Measurements from ENCODE around the gene DAZAP1.

Gene DAZAP1

DNA sequence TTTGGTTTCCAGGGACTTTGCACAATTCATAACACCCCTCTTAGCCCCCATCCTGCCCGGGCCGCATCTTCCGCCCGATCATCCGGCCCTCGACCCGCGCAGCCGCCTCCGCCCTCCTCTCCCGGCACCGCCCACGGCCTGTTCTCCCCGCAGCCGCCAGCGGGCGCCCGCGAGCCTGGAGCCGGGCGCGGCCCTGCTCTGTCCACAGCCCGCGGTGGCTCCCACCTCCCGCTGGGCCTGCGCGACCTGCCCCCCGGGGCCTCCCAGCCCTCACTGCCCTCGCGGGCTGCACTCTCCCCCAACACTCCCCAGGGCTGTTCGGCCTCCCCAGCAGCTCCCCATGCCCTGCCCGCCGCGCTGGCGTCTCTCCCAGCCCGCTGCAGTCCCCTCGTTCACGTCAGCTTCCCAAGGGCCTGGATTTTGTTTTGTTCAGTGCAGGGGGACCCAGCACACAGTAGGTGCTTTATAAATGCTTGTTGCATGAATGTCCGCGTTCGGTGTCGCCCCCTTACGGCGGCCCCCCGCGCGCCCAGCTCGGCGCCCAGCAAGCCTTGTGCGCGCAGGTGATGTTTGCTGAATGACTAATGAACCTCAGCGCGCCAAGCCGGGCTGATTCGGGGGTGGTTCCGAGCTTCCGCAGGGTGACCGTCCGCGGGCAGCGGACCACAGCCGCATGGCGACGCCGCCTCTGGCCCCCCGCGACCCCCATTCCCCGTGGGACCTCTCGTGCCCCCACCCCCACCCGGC, 38.0 kb downstream of the DAZAP1 start:
- peak; percentile 12 for DNase-seq

DNA sequence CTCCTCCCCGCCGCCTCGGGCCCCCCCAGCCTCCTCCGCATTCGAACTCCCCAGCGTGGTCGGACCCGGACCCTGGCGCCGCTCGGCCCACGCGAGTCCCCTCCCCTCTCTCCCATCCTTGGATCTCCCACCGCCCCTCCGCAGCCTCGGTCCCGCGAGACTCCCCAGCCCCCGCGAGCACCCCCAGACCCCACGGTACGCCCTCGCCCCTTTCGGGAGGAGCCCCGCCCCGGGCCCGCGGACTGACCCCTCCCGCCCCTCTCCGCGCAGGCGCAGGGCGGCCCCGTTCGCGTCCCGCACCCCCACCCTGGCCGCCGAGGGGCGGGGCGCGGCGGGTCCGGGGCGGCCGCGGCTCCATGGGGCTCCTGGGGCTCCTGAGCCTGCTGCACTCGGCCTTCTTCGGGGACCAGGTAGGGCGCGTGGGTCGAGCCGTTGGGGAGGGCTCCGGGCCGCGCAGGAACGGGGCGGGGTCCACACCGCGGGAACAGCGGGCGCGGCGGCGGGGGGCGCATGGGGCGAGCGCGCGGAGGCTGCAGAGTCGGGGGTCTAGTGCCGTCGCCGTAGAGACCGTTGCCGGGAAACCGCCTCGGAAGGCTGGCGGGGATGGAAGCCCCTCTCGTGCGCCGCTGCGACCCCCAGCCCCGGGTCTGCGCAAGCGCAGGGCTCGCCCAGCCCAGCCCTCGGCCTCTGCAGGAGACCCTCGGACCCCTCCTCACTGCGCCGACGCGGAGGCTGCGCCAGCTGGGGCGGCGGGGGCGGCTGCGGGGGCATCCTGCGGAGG, 38.7 kb downstream of the DAZAP1 start:
- peak; percentile 12 for DNase-seq

DNA sequence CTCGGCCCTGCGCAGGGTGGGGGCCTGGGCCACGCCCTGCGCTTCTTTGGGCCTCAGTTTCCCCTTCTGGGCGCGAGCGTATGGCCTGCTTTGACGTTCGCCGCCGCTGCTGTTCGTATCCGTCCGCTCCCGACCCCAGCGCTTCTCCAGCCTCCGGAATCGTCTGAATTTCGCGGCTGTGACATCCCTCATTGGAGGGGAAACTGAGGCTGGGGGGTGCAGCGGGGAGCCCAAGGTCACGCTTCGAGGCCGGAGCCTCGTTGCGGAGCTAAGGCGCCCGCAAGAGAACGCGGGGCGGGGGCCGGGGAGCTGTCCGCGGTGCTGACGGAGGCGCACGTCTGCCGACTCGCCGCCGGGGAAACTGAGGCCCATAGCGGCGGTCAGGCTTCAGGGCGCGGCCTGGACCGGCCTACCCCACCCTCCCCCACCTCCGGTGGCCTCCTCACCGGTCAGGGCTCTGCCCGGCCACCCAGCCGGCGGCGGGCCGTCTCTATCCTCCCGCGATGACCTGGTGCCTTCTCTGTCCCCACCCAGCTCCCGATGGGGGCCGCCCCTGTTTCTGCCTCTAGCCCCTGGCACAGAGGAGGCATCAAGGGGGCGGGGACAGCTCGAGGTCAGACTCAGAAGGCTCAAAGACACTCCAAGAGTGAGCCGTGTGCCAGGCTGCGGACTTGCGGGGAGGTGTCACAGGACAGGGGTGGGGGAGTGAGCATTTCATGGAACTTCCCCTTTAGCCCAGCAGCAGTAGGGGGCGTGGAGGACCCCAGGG, 39.5 kb downstream of the DAZAP1 start:
- no peak for DNase-seq

DNA sequence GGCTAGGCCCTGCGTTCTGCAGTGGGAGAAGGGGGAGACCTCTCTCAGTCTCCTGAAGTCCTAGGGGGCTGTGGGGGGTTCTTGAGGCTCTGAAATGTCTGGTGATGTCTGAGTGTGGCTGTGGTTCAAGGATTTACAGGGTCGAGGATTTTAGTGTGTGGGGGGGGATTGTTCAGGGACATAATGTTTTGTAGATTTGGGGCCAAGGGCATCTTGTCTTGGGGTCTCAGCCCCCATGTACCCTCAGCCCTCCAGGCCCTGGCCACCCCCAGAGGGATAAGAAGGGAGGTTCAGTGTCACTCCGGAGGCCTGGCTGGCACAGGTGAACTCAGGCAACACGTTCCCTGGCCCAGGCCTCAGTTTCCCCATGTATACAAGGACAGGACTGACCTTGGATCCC, 40.1 kb downstream of the DAZAP1 start:
- DNase-seq: no peak

DNA sequence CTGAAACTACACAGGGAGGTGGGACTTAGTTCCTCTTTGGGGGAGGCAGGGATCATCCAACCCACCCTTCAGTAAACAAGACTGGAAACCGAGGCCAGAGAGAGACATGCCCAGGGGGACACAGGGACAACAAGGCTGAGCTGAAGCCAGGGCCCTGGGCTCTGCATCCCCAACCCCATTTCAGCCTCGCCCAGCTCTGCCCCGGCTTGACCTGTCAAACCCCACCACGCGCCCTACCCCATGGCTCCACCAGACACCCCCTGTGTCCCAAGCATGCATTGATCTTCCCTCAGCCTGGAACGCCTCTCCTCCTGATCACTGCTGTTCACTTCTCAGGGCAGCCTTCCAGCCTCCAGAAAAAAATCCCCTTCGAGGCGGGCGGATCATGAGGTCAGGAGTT, 40.6 kb downstream of the DAZAP1 start:
- no peak for DNase-seq

DNA sequence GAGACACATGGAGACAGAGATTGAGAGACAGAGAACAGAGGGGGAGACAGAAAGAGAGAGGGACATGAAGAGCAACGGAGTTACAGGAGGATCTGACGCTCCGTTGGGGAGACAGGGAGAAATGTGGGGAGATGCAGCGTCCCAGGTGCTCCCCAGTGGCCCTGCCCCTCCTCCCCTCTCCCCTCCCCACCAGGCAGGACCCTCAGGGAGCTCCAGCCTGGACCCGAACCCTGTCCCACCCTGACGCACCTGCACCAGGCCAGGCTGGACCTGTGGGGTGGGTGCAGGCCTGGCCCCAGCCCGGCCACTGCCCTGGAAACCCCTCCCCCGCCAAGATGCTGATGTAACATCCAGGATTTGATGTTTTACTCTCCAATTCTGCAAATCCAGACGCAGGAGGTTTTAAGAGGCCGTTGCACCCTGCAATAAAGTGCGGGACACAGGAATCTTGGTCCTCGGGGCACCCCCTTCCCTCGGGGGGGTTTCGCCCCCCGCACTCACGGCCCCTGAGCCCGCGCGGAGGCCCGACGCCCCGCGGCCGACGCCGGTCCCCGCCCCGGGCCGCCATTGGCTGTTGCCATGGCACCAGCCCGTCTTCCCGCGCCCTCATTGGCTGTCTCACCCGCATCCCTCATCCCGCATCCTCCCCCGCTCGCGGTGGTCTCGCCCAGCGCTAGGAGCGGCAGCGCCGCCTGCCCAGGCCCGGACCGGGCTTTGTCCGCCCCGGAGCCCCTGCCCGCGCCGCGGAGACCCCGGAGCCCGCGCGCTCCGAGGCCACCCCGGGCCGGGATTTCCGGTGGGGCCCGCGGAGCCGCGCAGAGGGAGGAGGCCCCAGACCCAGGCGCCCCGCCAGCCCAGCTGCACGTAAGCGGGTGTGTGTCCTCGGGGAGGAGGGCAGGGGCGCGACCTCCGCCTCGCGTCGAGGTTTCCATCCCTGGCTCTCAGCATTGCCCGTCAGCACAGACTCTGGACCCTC, 42.4 kb downstream of the DAZAP1 start, which contains the start of gene APC2:
Gene APC2 (plus strand): TSS at position 655 of the 976 bp plus-strand sequence. CDS start 2,881 bp downstream, outside the sequence.
- peak; percentile 43 for DNase-seq

DNA sequence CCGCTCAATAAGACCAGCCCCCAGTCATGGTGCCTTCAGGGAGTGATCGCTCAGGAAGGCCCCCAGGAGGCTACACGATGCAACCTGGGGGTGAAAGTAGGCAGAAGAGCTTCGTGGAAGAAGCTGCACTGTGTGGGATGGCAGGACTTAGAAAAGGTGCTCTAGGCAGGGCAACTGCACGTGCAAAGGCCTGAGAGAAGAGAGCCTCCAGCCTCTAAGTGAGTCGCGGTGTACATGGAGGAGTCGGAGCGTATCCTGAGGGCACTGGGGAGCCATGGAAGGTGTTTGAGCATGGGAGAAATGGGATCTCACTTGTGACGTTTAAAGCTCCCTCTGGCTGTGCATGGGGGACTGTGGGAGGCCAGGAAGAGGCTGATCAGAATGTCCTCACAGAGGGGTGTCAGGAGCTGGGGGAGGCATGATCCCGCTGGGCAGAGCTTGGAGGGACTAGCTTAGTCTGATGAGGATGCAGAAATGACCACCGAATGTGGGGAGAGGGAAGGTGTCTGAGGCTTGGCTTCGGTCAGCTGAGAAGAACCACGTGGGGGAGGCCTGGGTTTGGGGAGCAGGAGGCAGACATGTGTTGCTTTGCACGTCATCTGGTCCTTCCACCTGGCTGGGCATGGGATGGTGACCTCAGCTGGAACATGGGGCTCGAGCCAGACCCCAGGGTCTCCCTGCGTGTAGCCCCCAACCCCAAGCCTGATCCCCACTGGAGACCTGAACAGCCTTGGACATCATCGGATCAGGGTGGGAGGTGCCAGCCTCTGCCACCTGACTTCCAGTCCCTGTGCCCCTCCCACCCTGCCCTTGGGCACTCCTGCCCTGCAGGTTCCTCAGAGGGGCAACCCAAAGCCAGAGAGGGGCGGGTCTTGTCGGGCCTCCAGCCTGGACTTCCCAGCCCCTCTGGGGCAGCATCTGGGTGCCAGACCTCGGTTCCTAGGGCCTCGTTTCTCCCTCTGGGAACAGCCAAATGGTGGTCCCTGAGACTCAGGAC, 43.6 kb downstream of the DAZAP1 start:
- no peak for DNase-seq

DNA sequence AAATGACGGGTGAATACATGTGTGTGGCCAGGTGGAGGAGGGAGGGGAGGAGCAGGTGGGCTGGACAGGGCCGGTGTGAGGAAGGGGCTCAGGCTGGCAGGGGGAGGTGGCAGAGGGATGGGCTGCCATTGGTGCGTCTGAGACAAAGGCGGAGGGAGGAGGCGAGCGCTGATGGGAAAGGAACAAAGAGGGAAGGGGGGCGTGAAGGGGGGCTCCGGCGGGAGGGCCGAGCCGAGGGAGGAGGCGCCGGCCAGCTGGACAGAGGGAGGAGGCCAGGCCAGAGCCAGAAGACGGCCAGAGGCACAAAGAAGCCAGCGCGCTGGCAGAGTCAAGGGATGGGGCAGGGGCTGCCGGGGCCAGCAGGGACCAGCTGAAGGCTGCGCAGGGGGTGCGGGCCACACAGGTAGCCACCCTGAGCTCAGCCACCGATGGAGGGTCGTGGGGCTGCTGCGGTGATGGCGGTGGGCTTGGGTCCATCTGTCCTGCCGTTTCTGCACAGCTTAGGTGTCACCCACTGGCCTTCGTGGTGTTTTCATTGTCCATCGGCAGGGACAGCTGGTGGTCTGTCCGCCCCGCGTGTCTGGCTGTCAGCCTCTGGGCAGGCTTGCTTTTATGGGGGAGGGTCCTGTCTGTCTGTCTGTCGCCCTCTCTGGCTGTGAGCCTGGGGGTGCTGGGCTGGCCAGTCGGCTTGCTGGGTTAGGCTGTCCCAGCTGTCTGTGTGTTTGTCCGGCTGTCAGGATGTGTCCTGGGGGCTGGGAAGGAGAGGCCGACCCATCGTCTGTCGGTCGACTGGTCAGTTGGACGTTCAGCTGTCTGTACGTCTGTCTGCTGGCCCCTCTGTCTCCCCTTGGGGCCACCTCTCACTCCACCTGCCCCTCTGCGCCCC, 44.8 kb downstream of the DAZAP1 start:
- DNase-seq: no peak

DNA sequence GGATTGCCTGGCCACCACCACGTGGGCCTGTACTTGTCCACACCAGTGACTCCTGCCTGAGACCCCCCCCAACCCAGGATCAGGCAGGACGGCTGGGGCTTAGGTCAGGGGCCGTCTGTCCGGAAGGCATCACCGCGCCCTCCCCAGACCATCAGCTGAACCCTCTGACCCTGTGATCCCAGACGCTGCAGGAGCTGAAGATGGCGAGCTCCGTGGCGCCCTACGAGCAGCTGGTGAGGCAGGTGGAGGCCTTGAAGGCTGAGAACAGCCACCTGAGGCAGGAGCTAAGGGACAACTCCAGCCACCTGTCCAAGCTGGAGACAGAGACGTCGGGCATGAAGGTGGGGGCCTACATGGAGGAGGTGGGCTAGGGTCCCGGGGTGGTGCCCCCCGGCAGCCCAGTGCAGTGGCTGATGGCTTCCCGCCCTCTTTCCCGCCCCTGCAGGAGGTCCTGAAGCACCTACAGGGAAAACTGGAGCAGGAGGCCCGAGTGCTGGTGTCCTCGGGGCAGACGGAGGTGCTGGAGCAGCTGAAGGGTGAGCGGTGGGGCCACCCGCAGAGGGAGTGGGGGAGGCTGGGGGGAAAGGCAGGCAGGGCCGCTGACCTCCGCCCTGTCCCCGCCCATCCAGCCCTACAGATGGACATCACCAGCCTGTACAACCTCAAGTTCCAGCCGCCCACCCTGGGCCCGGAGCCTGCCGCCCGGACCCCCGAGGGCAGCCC, 45.6 kb downstream of the DAZAP1 start:
- no peak for DNase-seq

DNA sequence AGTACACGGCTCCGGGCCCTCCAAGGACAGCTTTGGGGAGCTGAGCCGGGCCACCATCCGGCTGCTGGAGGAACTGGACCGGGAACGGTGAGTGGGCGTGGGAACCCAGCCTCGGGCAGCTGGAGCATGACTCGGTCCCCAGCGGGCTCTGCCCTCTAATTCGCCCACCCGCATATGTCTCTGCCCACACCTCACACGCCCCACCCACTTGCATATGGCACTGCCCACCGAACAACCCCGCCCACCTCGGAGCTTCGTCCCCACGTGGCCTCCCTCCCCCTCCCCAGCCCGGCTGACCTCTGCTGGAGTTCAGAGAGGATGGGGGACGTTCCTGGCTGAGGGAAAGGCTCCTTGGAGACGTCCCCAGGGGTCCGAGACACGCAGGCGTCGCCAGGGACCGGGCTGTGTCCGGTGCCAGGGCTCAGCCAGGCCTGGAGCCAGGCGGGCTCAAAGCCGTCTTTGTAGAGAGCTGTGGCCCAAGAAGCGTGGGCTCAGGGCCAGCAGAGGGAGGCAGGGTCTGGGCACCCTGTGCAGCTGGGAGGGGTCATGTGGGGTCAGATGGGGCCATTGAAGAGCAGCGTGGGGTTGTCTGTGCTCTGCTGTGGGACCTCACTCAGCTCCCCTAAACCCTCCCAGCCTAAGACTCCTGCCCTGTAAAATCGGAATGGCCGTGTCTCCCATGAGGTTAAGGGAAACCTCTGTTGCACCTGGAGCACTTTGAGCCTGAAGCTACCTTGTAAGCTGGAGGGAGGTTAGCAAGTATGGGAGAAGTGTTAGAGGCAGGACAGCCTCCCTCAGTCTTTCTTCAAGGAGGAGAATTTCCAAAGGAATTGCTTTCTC, 46.4 kb downstream of the DAZAP1 start:
- DNase-seq: no peak

DNA sequence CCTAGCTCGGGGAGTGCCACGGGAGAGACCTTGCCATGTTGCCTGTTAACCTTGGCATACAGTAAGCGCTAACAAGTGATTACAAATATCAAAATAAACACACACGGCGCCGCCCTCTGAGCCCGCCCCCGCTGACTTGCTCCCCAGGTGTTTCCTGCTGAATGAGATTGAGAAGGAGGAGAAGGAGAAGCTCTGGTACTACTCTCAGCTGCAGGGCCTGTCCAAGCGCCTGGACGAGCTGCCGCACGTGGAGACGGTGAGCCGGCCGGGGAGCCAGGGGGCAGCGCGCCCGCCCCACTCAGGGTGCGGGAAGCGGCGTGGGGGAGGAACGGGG, 47.6 kb downstream of the DAZAP1 start:
- DNase-seq: no peak

DNA sequence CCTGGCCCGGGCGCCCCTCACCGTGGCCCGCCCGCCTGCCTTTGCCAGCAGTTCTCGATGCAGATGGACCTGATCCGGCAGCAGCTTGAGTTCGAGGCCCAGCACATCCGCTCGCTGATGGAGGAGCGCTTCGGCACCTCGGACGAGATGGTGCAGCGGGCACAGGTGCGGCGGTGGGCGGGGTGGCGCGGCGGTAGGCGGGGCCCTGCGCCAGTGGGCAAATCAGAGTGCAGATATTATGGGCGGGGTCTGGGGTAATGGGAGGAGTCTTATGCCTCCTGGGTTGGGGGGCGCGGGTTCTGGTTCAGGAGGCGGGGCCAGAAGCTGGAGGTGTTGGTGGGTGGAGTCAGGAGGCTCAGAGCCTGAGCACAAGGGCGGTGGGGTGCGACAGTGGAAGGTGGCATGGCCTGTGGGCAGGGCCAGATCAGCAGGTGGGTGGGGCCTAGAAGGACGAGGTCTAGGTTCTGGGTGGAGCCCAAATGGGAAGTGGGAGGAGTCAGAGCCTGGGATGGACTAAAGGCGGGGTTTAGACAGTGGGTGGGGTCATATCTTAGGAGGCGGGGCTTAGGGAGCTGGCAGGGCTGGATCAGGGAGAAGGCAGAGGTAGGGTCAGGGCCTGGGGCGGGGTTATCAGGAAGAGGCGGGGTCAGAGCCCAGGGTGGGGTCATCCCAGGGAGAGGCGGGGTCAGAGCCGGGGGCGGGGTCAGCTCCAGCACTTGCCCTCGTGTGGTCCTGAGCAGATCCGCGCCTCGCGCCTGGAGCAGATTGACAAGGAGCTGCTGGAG, 48.1 kb downstream of the DAZAP1 start:
- no peak for DNase-seq

DNA sequence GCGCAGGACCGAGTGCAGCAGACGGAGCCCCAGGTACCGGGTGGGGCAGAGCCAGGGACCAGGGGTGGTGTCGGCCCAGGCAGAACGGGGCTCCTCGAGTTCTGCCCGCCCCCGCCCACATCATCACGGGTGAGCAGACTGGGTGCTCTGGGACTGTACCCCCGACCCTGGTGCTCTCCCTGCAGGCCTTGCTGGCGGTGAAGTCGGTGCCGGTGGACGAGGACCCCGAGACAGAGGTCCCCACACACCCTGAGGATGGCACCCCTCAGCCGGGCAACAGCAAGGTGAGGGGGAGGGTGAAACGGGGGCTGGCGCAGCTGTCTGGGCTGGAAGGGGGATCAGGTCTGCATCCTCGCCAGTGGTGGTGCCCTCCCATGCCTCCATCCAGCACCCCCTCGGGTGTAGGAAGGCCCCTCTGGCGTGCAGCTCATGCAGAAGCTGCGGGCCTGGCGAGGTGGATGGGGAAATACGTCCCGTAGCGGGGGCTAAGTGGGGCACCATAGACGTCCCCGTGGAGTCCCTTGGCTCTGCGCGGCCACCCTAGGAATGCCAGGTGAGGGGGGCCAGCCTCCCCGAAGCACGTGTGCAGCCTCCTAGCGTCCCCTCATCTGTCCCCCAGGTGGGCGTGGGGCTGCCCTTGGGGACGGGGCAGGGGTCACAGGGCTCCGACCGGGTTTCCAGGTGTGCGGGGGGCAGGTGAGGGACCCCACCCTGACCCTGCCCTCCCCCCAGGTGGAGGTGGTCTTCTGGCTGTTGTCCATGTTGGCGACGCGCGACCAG, 48.9 kb downstream of the DAZAP1 start:
- no peak for DNase-seq

DNA sequence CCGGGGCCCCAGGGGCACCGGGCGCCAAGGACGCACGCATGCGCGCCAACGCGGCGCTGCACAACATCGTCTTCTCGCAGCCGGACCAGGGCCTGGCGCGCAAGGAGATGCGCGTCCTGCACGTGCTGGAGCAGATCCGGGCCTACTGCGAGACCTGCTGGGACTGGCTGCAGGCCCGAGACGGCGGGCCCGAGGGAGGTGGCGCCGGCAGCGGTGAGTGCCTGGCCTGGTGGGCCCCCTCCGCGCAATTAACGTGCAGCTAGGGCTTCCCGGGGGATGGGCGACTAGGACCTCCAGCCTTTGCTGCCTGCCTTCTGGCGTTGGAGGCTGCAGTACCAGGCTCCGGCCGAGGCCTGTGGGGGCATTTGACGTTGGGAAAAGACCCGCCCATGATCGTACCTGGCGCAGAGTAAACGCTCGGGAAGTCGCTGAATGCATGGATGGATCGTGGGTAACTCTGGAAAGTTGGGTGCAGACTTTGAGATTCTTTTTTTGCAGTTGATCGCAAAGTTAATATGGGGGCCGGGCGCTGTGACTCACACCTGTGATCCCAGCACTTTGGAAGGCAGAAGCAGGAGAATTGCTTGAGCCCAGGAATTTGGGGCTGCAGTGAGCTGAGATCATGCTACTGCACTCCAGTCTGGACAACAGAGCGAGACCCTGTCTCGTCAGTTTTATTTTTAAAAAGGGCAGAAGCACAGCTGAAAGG, 49.8 kb downstream of the DAZAP1 start:
- DNase-seq: no peak

DNA sequence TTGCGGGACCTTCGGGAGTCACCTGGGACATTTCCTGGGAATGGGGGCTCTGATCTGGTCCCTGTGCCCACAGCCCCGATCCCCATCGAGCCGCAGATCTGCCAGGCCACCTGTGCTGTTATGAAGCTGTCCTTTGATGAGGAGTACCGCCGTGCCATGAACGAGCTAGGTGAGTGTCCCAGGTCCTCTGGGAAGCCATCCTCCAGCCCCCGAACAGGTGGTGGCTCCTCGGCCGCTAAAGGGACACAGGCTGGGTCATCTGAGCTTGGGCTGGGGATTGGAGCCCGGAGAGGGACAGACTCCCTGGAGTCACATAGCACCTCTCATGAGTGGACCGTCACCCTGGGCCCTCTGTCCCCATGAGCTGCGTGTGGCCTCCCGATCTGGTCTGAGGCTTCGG, 50.5 kb downstream of the DAZAP1 start:
- no peak for DNase-seq

DNA sequence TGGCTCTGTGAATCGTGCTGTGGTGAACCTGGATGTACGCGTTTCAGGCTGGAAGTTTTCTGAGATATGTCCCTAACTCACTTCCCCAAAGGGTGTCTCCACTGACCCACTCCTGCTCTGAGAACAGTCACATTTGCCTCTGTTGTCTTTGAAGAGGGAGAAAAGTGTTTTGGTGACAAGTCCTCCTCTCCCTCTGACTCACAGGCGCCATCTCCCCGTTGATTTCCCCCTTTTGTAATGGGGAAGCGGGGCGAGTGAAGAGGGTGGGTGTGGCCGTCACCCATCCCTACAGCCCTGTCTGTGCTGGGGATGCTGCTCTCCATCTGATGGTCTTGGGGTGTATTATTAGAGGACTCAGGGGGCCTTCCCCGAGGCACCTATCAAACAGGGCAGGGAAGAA, 52.1 kb downstream of the DAZAP1 start:
- DNase-seq: no peak

All from NCI-H748 treated with DMSO at 0.1 percent for 48 hours (cell line).